Adrenal gland (tissue), 5 donors: ENCODE results near the gene PTPRN2.

Source experiments
- POLR2A ChIP-seq, 2 donors: fragments of 450-650 bp; IDR thresholded peaks; one replicate each; pipeline ENCODE4 v1.6.1; 2017; ENCODE audit warnings: antibody characterized with exemption in 2 of 2, mild to moderate bottlenecking in 2 of 2, moderate library complexity in 1 of 2
- TF ChIP-seq, protein P1 (sequence below), 6 experiments: fragments of 450-650 bp in 4 of 6; fragments of 200-600 bp in 2 of 6; sonication (generic) in 1 of 6; IDR thresholded peaks; 1 replicate in 5 of 6; 2 replicates in 1 of 6; pipeline versions ENCODE4 v1.5.1 to v1.8.0; 2016 to 2021; ENCODE audit warnings: antibody characterized with exemption in 6 of 6, mild to moderate bottlenecking in 2 of 6, moderate library complexity in 1 of 6
- donor health status: DM: no; HTN: no; CAD: no.

GRCh38 chr7:157964016-157964415 is 623.6 kb downstream of the PTPRN2 start:
- TF ChIP-seq, protein P1, sequence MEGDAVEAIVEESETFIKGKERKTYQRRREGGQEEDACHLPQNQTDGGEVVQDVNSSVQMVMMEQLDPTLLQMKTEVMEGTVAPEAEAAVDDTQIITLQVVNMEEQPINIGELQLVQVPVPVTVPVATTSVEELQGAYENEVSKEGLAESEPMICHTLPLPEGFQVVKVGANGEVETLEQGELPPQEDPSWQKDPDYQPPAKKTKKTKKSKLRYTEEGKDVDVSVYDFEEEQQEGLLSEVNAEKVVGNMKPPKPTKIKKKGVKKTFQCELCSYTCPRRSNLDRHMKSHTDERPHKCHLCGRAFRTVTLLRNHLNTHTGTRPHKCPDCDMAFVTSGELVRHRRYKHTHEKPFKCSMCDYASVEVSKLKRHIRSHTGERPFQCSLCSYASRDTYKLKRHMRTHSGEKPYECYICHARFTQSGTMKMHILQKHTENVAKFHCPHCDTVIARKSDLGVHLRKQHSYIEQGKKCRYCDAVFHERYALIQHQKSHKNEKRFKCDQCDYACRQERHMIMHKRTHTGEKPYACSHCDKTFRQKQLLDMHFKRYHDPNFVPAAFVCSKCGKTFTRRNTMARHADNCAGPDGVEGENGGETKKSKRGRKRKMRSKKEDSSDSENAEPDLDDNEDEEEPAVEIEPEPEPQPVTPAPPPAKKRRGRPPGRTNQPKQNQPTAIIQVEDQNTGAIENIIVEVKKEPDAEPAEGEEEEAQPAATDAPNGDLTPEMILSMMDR (IDR thresholded peaks at IDR 0.05), result no peak
- no peak for TF ChIP-seq POLR2A (IDR thresholded peaks at IDR 0.05)
